Limb (tissue), 2 donors: ENCODE measurements around the gene ZNF138.
A peak's percentile ranks its signal among the peaks of the same experiment; 100 is the strongest.

Experiments
- DNase-seq, 2 donors: peaks; one replicate each; pipeline ENCODE4 v3.0.0-alpha.2; 2016; ENCODE audit errors: extremely low spot score in 2 of 2

The ZNF138 gene

DNA sequence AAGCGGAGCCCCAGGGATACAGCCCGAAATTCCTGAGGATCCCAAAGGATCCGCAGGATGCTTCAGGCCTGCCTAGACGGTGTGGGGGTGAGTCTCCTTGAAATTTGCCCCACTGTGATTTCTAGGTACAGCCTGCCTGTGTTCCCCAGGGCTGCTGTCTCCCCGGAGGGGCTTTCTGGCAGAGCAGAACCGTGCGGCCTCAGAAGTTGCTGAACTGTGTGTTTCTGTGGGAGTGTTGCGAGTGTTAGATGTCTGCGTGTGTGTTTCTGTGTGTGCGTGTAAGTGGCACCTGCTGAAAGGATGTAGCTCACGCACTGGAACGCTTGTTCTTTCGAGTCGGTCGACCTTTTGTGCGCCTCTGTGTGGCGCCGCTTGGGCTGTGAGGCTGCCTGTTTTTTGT is 81.0 kb downstream of the ZNF138 start:
- DNase-seq, result no peak

DNA sequence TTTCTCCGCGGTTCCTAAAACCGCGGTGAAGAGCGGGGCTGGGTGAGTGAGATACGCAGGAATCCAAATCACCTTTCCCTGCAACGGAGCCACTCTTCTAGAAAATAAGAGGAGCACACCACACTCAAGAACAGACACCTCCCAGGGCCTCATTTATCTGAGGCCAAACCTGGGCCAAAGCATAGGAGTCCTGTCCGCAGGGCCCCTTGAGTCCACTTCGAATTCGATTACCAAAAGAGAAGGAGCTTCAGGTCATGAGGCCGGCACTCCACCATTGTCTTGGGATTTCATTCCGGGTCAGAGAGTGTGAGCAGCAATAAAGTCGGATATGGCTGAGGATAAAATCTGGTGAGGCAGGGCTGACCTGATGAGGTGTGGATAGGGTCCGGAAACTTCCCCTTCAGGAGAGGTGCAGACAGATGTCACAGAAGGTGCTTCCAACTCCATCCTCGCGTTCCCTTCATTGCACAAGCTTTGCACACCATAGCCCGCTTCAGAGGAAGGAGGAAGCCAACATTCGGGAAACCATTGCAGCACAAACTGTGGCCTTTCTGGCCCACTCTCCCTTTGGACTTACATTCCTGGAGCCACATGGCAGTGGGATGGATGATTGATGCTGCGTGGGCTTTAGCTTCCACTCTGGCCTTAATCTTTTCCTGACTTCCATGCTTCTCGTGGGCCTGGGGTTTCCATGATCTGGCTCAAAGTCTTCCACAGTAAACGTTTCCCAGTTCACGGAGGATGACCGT is 81.6 kb downstream of the ZNF138 start:
- no peak for DNase-seq

DNA sequence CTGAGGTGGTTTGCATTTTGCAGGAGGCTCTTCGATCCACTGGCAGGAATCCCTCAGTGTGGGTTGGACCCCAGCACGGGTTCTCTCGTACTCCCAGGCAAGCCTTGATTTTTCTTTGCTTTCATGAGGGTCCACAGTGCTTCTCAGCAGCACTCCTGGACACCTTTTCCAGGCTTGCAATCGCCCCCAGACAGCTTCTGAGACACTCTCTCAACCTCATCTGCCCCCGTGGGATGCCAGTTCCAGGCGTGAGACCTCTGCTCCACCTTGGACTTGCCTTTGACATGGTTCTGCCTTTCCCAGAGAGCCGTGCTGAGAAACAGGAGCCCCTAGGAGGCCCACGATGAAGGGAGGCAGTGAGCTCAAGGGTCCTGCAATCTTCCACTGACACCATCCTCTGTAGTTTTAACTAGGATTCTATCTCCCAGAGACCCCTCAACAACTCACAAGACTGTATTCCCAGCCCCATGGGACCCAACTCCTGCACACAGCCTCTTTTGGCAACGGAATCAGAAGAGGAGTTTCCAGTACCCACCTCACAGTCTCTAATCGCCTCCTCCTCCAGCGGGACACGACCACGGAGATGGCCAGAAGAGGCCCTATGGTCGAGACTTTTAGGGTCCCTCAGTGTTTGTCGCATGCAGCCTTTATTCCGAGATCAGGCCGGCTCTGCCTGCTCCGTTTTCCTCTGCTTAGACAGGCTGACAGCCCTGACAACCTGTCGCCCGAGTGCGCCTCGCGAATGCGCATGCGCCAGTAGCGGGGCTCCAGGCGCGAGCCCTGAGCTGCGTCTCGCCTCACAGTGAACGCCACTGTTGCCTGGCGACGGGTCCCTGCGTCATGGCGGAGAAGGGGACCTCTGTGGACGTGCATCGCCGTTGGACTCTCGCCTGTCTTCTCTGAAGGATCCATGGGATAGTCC is 82.8 kb downstream of the ZNF138 start:
- peak; percentile 32 to 78 for DNase-seq

DNA sequence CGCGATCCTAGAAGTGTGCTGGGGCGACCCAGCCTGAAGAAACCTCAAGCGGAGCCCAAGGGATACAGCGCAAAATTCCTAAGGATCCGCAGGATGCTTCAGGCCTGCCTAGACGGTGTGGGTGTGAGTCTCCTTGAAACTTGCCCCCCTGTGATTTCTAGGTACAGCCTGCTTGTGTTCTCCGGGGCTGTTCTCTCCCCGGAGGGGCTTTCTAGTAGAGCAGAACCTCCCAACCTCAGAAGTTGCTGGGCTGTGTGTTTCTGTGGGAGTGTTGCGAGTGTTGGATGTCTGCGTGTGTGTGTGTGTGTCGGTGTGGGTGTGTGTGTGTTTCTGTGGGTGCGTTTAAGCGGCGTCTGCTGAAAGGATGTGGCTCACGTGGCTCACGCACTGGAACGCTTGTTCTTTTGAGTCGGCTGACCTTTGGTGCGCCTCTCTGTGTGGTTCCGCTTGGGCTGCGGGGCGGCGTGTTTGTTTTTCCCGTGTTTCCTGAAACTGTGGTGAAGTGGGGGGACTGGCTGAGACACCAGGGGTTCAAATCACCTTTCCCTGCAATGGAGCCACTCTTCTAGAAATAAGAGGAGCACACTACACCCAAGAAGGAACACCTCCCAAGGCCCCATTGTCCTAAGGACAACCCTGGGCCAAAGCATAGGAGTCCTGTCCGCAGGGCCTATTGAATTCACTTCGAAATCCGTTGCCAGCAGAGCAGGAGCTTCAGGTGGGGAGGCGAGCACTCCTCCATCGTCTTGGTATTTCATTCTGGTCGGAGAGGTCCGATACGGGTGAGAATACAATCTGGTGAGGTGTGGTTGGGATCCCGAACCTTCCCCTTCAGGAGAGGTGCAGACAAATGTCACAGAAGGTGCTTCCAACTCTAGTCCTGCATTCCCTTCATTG is 83.7 kb downstream of the ZNF138 start:
- no peak for DNase-seq

DNA sequence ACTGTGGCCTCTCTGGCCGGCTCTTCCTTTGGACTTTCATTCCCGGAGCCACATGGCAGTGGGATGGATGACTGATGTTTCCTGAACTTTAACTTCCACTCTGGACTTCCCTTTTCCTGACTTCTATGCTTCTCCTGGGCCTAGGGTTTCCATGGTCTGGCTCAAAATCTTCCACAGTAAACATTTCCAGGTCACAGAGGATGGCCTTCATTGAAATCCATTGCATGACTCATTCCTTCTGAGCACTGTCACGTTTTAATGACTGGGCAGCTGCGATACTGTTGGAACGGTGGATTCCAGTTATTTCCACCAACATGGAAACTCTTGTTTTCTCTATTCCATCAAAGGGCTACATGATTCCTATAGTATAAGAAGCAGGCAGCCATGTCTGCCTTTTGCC is 84.5 kb downstream of the ZNF138 start:
- no peak for DNase-seq

DNA sequence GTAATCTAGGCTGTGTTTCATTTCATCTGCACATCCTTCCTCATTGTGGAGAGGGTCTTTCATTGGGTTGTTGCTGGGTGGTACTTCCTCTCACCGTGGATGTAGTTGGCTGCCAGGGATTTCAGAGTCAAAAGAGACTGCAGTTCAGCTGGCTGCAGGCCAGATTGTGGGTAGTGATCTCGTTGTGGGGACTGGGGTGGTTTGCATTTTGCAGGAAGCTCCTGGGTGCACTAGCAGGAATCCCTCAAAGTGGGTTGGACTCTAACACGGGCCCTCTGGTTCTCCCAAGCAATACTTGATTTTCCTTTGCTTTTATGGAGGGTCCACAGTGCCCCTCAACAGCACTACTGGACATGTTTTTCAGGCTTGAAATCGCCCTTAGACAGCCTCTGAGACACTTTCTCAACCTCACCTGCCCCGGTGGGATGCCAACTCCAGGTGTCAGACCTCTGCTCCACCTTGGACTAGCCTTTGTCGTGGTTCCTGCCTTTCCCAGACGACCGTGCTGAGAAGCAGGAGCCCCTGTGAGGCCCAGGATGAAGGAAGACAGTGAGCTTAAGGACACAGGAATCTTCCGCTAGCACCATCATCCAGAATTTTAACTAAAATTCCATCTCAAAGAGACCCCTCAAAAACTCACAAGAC is 85.0 kb downstream of the ZNF138 start:
- DNase-seq, result no peak

DNA sequence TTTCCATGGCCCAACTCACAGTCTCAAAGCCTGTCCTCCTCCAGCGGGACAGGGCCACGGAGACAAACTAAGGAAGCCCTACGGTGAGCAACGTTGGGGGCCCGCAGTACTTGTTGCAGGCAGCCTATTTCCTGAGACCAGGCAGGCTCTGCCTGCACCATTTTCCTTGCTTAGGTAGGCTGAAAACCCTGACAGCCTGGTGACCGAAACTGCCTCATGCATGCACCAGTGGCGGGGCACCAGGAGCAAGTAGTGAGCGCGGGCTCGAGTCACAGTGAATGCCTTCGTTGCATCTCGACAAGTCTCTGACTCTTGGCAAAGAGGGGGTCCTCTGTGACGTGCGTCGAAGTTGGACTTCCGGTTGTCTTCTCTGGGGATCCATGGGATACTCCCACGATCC is 85.6 kb downstream of the ZNF138 start:
- DNase-seq, result no peak

DNA sequence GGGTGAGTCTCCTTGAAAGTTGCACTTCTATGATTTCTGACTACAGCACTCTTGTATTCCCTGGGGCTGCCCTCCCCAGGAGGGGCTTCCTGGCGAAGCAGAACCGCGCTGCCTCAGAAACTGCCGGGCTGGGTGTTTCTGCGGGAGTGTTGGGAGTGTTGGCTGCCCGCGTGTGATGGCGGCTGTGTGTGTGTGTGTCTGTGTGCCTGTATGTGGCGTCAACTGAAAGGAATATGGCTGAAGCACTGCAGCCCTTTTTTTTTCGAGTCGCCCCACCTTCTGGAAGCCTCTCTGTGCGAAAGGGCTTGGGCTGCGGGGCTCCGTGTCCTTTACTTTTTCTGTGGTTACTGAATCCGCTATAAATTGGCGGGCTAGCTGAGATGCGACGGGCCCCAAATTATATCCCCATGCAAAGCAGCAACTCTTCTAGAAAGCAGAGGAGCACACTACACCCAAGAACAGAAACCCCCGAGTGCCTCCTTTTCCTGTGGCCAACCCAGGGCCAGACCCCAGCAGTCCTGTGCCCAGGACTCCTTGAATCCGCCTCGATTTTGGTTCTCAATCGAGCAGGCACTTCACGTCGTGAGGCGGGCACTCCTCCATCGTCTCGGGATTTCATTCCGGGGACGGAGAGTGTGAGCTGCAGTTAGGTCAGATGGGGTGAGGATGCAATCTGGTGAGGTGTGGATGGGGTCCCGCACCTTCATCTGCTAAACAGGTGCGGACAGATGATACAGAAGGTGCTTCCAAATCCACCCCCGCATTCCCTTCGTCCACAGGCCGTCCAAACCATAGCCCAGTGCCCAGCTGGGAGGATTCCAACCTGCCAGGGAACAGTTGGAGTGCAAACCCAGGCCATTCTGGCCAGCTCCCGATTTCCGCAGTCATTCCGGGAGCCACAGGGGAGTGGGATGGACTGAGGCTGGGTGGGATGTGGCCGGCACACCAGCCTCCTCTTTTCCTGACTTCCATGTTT is 86.4 kb downstream of the ZNF138 start:
- DNase-seq, result no peak

DNA sequence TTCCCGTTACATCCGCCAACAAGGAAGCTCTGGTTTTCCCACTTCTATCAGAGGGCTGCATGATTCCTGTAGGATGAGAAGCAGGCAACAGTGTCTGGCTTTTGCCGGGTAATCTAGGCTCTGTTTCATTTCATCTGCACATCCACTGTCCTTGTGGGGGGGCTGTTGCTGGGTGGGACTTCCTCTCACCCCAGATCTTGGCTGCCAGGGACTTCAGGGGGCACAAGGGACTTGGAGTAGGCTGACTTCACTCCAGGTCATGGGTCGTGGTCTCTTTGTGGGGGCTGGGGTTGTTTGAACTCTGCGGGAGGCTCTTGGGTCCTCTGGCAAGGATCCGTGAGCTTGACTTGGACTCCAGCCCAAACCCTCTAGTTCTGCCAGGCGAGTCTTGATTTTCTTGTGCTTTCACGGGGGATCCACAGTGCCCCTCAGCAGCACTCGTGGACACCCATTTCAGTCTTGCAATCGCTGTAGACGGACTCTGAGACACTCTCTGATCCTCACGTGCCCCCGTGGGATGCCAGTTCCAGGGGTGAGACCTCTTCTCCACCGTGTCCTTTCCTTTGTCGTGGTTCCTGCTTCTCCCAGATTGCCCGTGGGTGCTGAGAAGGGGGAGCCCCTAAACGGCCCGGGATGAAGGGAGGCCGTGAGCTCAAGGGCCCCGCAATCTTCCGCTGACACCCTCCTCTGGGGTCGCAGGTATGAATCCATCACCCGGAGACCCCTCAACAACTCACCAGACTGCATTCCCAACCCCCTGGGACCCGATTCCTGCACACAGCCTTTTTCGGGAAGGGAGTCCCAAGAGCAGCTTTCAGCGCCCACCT is 87.4 kb downstream of the ZNF138 start:
- no peak for DNase-seq

DNA sequence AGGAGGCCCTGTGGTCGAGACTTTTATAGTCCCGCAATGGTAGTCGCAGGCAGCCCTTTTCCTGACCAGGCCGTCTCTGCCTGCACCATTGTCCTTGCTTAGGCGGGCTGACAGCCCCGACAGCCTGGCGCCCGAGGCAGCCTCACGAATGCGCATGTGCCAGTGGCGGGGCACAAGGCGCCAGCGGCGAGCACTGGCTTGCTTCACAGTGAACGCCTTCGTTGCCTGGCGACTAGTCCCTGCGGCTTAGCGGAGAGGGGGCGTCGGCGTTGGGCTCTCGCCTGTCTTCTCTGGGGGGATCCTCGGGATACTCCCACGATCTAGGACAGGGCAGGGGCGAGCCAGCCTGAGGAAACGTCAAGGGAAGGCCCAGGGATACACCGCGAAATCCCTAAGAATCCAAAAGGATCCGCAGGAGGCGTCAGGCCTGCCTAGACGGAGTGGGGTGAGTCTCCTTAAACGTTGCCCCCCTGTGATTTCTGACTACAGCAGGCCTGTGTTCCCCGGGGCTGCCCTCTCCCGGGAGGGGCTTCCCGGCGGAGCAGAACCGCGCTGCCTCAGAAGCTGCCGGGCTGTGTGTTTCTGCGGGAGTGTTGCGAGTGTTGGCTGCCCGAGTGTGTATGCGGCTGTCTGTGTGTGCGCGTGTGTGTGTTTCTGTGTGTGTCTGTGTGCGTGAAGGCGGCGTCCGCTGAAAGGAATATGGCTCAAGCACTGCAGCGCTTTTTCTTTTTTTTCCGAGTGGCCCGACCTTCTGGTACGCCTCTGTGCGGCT is 88.3 kb downstream of the ZNF138 start:
- peak in 1 of 2 donors; percentile 31 for DNase-seq
